HCT116 (cell line): Measurements from ENCODE around the gene CPT1A. TPM values are rescaled to one million over a fixed set of nuclear protein-coding genes. Genes with fewer than 3 reads are reported as not detected.

Experiments
- ATAC-seq: fragments of 200-7000 bp; cut with Tn5 transposase; 2 replicates; pipeline ENCODE4 v1.9.1; 2020; ENCODE audit warnings: mild to moderate bottlenecking, moderate library complexity
- BruUV-seq: library from RNA; stranded (reverse); fragments of 400-500 nt; replicated peaks from 2 replicates; lab custom pipeline; 2021; lab: Mats Ljungman, UMichigan
- CTCF ChIA-PET: fragments of 300-600 bp; sonication (Branson Sonifier 250); formaldehyde crosslinking; loops from one replicate; lab custom pipeline; 2021; ENCODE audit warnings: antibody characterized with exemption; lab: Charles Lee
- POLR2A ChIA-PET: fragments of 300-600, 350-600 bp; sonication (Branson Sonifier 250); formaldehyde crosslinking; loops from one replicate; lab custom pipeline; 2021; ENCODE audit warnings: antibody characterized with exemption; lab: Charles Lee
- RAD21 ChIA-PET, 2 experiments: fragments of 300-600 bp; sonication (Branson Sonifier 250); formaldehyde crosslinking; loops; one replicate each; lab custom pipeline; 2023; ENCODE audit warnings: low total read pairs in 2 of 2; ENCODE audit not compliant: uncharacterized antibody in 2 of 2, unreplicated experiment in 2 of 2, low non-redundant PET in 1 of 2; lab: Charles Lee
- DNase-seq: peaks from one replicate; pipeline ENCODE4 v3.0.0-alpha.2; 2010; ENCODE audit warnings: low read depth, low spot score
- H2AFZ ChIP-seq: fragments of 200-600 bp; shearing (Covaris generic), sonication (generic); 2 replicates; pipeline ENCODE4 v1.6.1; 2017; ENCODE audit warnings: low read depth, mixed run types, mixed read lengths, antibody characterized with exemption, low read length; ENCODE audit not compliant: poor library complexity, severe bottlenecking
- H3K27ac ChIP-seq: 2 replicates; pipeline ENCODE4 v1.5.1; 2012; ENCODE audit warnings: low read depth, low read length
- H3K27me3 ChIP-seq: fragments of 200-600 bp; sonication (generic); 2 replicates; pipeline ENCODE4 v1.6.1; 2016; ENCODE audit warnings: mixed run types, low read length, mixed read lengths; ENCODE audit not compliant: insufficient read depth
- H3K36me3 ChIP-seq, 2 experiments: fragments of 200-500 bp in 1 of 2; fragments of 200-600 bp in 1 of 2; sonication (Bioruptor generic) in 1 of 2; sonication (generic) in 1 of 2; 2 replicates each; pipeline versions ENCODE4 v1.5.1 to v1.6.1; 2014 to 2016; ENCODE audit warnings: low read length in 2 of 2, inconsistent platforms in 1 of 2, mixed read lengths in 1 of 2, mixed run types in 1 of 2; ENCODE audit not compliant: insufficient read depth in 2 of 2, control insufficient read depth in 1 of 2
- H3K4me1 ChIP-seq, 2 experiments: fragments of 200-600 bp in 1 of 2; sonication (generic) in 1 of 2; 2 replicates each; pipeline versions ENCODE4 v1.5.1 to v1.6.1; 2012 to 2017; ENCODE audit warnings: low read length in 2 of 2, inconsistent platforms in 1 of 2, mild to moderate bottlenecking in 1 of 2, mixed read lengths in 1 of 2, mixed run types in 1 of 2, moderate library complexity in 1 of 2; ENCODE audit not compliant: insufficient read depth in 2 of 2, control insufficient read depth in 1 of 2
- H3K4me2 ChIP-seq: fragments of 200-600 bp; sonication (generic); 2 replicates; pipeline ENCODE4 v1.6.1; 2017; ENCODE audit warnings: mixed run types, low read length, mixed read lengths
- H3K4me3 ChIP-seq, 2 experiments: fragments of 200-600 bp in 1 of 2; sonication (generic) in 1 of 2; replicated peaks in 1 of 2; 2 replicates each; pipeline ENCODE4 v1.5.1; 2011 to 2016; ENCODE audit warnings: low read length in 2 of 2, control low read depth in 1 of 2, low read depth in 1 of 2, mild to moderate bottlenecking in 1 of 2, mixed read lengths in 1 of 2, mixed run types in 1 of 2
- H3K79me2 ChIP-seq: fragments of 200-600 bp; sonication (generic); 2 replicates; pipeline ENCODE4 v1.6.1; 2017; ENCODE audit warnings: mild to moderate bottlenecking, mixed run types, low read length, moderate library complexity, mixed read lengths; ENCODE audit not compliant: insufficient read depth
- H3K9ac ChIP-seq: fragments of 200-600 bp; sonication (generic); 2 replicates; pipeline ENCODE4 v1.6.1; 2016; ENCODE audit warnings: low read length, mixed read lengths
- H3K9me2 ChIP-seq: fragments of 200-600 bp; sonication (generic), shearing (Covaris generic); 2 replicates; pipeline ENCODE4 v1.6.1; 2017; ENCODE audit warnings: mixed run types, mild to moderate bottlenecking, moderate library complexity; ENCODE audit not compliant: insufficient read depth
- H3K9me3 ChIP-seq, 2 experiments: fragments of 200-500 bp in 1 of 2; fragments of 200-600 bp in 1 of 2; sonication (Bioruptor generic) in 1 of 2; sonication (generic) in 1 of 2; 2 replicates each; pipeline ENCODE4 v1.6.1; 2014 to 2017; ENCODE audit warnings: low read length in 2 of 2, mixed read lengths in 2 of 2, inconsistent platforms in 1 of 2, low read depth in 1 of 2, mild to moderate bottlenecking in 1 of 2, mixed run types in 1 of 2, moderate library complexity in 1 of 2; ENCODE audit not compliant: control insufficient read depth in 1 of 2, insufficient read depth in 1 of 2
- H4K20me1 ChIP-seq: fragments of 200-600 bp; sonication (generic), shearing (Covaris generic); 2 replicates; pipeline ENCODE4 v1.6.1; 2017; ENCODE audit warnings: mixed run types, mild to moderate bottlenecking, moderate library complexity; ENCODE audit not compliant: insufficient read depth
- ATF3 ChIP-seq: IDR thresholded peaks from 2 replicates; pipeline ENCODE4 v1.6.1; 2012
- CBX3 ChIP-seq: IDR thresholded peaks from 2 replicates; pipeline ENCODE4 v1.6.1; 2012; ENCODE audit warnings: low read depth
- CEBPB ChIP-seq: IDR thresholded peaks from 2 replicates; pipeline ENCODE4 v1.6.1; 2012; ENCODE audit warnings: low read depth
- EGR1 ChIP-seq: IDR thresholded peaks from 2 replicates; pipeline ENCODE4 v1.6.1; 2012; ENCODE audit warnings: low read depth
- ELF1 ChIP-seq: IDR thresholded peaks from 2 replicates; pipeline ENCODE4 v1.6.1; 2012; ENCODE audit warnings: low read depth, borderline replicate concordance
- EZH2 ChIP-seq: fragments of 200-600 bp; sonication (generic); IDR thresholded peaks from 2 replicates; pipeline ENCODE4 v1.6.1; 2017; ENCODE audit warnings: antibody characterized with exemption, mixed run types
- FOSL1 ChIP-seq: IDR thresholded peaks from 2 replicates; pipeline ENCODE4 v1.6.1; 2012; ENCODE audit warnings: low read depth
- POLR2A ChIP-seq: IDR thresholded peaks from 2 replicates; pipeline ENCODE4 v1.7.0; 2011; ENCODE audit warnings: borderline replicate concordance; ENCODE audit not compliant: insufficient read depth, insufficient read length; ENCODE audit errors: extremely low read depth
- POLR2AphosphoS5 ChIP-seq: IDR thresholded peaks from 2 replicates; pipeline ENCODE4 v1.6.1; 2011; ENCODE audit warnings: mild to moderate bottlenecking, low read depth, low read length, moderate library complexity
- RAD21 ChIP-seq: IDR thresholded peaks from 2 replicates; pipeline ENCODE4 v1.6.1; 2012; ENCODE audit warnings: low read depth, mild to moderate bottlenecking
- REST ChIP-seq: IDR thresholded peaks from 2 replicates; pipeline ENCODE4 v1.6.1; 2012; ENCODE audit warnings: low read depth
- SP1 ChIP-seq: IDR thresholded peaks from 2 replicates; pipeline ENCODE4 v1.6.1; 2012; ENCODE audit warnings: low read depth
- SRF ChIP-seq: IDR thresholded peaks from 2 replicates; pipeline ENCODE4 v1.6.1; 2012; ENCODE audit warnings: low read depth
- YY1 ChIP-seq: IDR thresholded peaks from 2 replicates; pipeline ENCODE4 v1.6.1; 2011; ENCODE audit warnings: low read length, low read depth, moderate library complexity, mild to moderate bottlenecking; ENCODE audit not compliant: insufficient replicate concordance; ENCODE audit errors: extremely low read depth
- ZBTB33 ChIP-seq: IDR thresholded peaks from 2 replicates; pipeline ENCODE4 v1.6.1; 2011; ENCODE audit warnings: mild to moderate bottlenecking, low read length, moderate library complexity; ENCODE audit not compliant: insufficient replicate concordance; ENCODE audit errors: extremely low read depth
- ZFX ChIP-seq: fragments of 450-650 bp; IDR thresholded peaks from 2 replicates; pipeline ENCODE4 v1.6.1; 2017
- ZNF274 ChIP-seq: fragments of 200-500 bp; sonication (Bioruptor generic); IDR thresholded peaks from 2 replicates; pipeline ENCODE4 v1.6.1; 2014; ENCODE audit warnings: mild to moderate bottlenecking, low read depth, low read length, inconsistent platforms
- intact Hi-C: fragments of 100-400 bp; cut with micrococcal nuclease; formaldehyde crosslinking; loops from 2 replicates; pipeline ENCODE4 v1.10.0; 2022
- total RNA-seq: library from RNA; stranded (reverse); gene quantifications from one replicate; pipeline ENCODE4 v1.2.1, GENCODE V29; 2021; ENCODE audit not compliant: unreplicated experiment

CPT1A gene
- total RNA-seq, 1 experiment from 2014 or later = 54.4 TPM

GRCh38 chr11:68714060-68714856 is 127.5 kb downstream of the CPT1A start:
- no peak for ATAC-seq
- CTCF ChIA-PET = no interaction called here

GRCh38 chr11:68711114-68711513 is 130.6 kb downstream of the CPT1A start:
- ChIA-PET CTCF (no interaction called here), RAD21 (no interaction called here), POLR2A (no interaction called here)
- no peaks in the 10 kb centered on the region for H3K9me2 ChIP-seq
- no peaks in the 10 kb centered on the region for H3K9me3 ChIP-seq
- no peaks in the 10 kb centered on the region for H3K27me3 ChIP-seq
- H3K9ac ChIP-seq = no peak overlapping the region
- no peak overlapping the region for H2AFZ ChIP-seq
- H3K4me2 ChIP-seq = no peak overlapping the region
- no peaks in the 10 kb centered on the region for H3K4me1 ChIP-seq
- ATAC-seq (no peak), DNase-seq (no peak)
- H3K79me2 ChIP-seq = no peaks in the 10 kb centered on the region
- no peaks in the 10 kb centered on the region for H3K36me3 ChIP-seq
- no peaks in the 10 kb centered on the region for H4K20me1 ChIP-seq
- H3K4me3 ChIP-seq = no peak overlapping the region
- BruUV-seq = no TSS peak
- no peak overlapping the region for H3K27ac ChIP-seq
- intact Hi-C loops = no loop called here
- no peak for TF ChIP-seq REST
- no peak for TF ChIP-seq EGR1
- TF ChIP-seq POLR2A = no peak
- no peak for TF ChIP-seq CBX3
- TF ChIP-seq SRF = no peak
- no peak for TF ChIP-seq ZNF274
- no peak for TF ChIP-seq CEBPB
- no peak for TF ChIP-seq ZBTB33
- no peak for TF ChIP-seq RAD21
- no peak for TF ChIP-seq ZFX

More at GRCh38 chr11:68714060-68714856, 127.5 kb downstream of the CPT1A start:
- Histone ChIP-seq H3K27ac (no peak overlapping the region), H2AFZ (no peak overlapping the region), H3K9ac (no peak overlapping the region), H3K4me1 (no peaks in the 10 kb centered on the region), H3K36me3 (no peaks in the 10 kb centered on the region), H3K4me3 (no peak overlapping the region), H4K20me1 (no peaks in the 10 kb centered on the region), H3K9me3 (no peaks in the 10 kb centered on the region), H3K4me2 (no peak overlapping the region), H3K27me3 (no peaks in the 10 kb centered on the region), H3K79me2 (no peaks in the 10 kb centered on the region), H3K9me2 (no peaks in the 10 kb centered on the region)
- intact Hi-C loops = no loop called here
- BruUV-seq = no TSS peak
- no peak for TF ChIP-seq CBX3
- TF ChIP-seq ZFX = no peak
- no peak for TF ChIP-seq FOSL1
- TF ChIP-seq CEBPB = no peak
- TF ChIP-seq ATF3 = no peak
- TF ChIP-seq POLR2AphosphoS5 = no peak
- no peak for TF ChIP-seq SP1
- TF ChIP-seq YY1 = no peak
- no peak for TF ChIP-seq EGR1
- TF ChIP-seq ELF1 = no peak
- TF ChIP-seq EZH2 = no peak
- ChIA-PET POLR2A (no interaction called here), RAD21 (no interaction called here)
- no peak for DNase-seq
